ENCODE measurements around the gene CDPF1.

The CDPF1 gene

DNA sequence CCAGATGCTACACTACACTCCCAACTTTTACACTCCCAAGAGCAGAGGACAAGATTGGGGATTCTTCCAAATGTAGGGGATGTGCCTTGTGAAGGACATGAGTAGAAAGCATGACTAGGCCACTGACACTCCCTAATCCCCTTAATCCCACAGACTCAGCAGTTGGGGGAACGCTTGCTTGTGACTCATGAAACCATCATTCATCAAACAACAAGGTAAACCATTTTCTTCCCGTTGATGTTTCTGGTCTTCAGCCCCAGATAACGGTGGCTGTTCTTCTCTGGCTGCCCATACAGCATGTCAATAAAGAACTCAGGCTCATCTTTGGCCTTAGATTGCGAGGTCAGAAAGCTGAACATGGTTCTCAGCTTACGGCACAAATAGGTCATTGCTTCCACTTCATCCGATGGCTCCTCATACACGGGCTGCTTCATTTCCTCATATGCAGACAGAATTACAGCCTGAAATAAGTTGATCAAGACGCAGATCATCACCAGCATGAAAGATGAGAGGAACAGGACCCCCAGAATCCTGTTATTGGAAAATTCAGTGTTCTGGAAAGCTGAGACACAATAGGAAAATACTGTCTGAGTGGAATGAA is 6.4 kb upstream of the CDPF1 start:
- DNase-seq: no peak

DNA sequence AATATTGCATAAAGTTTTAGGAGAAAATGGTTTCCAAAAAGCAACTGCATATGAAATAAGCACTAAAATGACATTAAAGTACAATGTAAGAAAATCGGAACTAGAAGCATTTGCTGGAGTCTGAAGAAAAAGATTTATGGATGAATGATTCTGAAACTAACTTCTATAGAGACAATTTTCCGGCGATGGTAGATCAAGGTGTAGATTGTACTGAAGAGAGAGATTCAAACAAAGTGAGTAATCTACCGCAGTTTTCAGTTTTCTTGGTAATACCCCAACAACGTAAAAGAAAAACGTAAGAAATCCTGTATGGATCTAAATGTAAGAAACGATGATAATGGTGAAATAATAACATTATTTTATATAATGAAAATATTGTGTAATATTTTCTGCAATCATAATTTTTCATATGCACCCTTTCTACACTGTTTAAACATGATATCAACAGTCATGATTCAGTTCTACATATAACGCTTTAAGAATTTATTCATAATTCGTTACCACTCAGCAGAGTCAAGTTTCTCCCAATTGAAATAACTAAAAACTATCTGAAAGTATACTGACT is 1.8 kb upstream of the CDPF1 start:
- no peak for DNase-seq

GRCh38 chr22:46251266-46251665 is 1.2 kb upstream of the CDPF1 start:
- no peak for DNase-seq

- no peak for DNase-seq
These were observed 661 bp upstream of the CDPF1 start for GRCh38 chr22:46250783-46251125.

- no peak for DNase-seq
These were observed 2.6 kb downstream of the CDPF1 start for GRCh38 chr22:46247443-46247975.

- DNase-seq: no peak
These were observed 3.9 kb downstream of the CDPF1 start for GRCh38 chr22:46246178-46246577.

DNA sequence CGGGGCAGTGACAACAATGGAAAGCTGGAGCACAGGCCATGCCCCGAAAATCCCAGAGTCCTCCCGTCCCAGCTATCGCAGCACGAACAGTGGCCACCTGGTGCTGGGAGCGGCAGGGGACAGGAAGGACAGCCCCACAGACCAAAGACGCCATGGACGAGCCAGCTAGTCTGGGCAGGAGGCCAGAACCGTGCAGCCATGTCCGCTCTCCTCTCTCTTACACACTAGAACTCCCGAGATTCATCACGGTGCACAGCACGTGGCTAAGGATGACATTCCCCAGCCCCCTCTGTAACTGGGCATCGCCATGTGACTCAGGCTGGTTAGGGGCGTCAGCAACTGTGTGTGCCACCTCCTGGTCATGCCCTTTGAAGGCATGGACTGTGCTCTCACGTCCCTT is 4.6 kb downstream of the CDPF1 start:
- DNase-seq: no peak

DNA sequence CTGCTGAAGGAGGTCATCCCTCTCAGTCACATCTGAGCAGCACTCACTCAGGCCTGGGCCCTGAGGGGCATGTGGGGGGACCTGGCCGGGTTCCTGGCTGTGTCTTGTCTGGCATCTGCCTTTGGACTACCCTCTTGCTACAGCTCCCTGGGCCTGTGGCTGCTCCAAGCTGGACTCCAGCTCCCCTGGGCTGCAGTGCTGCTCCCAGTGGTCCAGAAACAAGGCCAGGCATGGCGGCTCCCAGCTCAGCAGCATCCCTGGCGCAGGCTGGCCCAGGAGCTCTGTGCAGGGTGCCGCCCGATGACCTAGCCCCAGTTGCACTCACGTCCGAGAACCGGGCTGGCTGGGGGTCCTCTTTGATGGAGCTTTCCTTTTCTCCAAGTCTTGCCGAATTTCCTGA is 5.3 kb downstream of the CDPF1 start:
- no peak for DNase-seq

- DNase-seq: no peak
These were observed 8.0 kb downstream of the CDPF1 start for GRCh38 chr22:46242076-46242475.

DNA sequence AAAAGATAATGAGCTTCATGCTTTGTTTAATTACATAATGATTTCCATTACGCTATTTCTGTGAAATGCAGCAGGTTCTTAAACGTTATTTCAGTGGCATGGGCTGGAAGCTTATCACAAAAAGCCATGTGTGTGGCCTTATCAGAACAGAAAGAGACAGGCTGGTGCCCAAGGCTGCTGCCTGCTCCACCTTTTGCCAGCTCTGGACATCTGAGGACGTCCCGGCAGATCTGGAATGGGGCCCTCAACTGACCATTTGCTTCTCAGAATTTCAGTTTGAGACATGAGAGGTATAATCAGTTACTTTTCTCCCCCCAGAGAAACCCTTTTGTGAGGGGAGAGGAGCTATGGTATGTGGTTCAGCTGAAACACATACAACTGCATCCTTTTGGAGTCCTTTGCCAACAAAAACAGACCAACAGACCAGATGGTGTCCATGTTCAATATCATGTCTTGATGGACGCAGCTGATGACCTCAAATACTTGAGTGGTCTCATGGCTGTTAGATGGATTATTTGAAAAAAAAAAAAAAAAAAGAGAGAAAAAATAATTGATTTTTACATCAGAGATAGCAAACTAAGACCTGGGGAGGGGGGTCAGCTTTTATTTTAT is 8.6 kb downstream of the CDPF1 start:
- DNase-seq: no peak

GRCh38 chr22:46240907-46241306 is 9.2 kb downstream of the CDPF1 start:
- DNase-seq: no peak

DNA sequence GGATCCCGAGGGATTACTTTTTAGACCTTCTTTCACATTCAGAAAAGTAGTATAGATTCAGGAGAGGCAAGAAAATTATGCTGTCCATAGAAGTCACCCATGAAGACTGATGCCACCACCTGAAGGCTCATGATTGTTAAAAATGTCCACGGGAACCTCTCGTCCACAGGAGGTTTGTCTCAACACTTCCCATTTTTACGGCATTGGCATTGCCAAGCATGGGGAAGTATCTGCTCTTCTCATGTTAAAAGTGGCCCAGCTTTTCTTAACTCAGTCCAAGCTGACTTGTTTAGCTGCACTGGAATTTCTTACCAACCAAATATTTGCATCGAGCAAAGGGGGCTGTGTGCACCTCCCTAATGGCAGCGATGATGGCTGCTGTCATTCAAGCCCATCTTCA is 9.6 kb downstream of the CDPF1 start:
- DNase-seq: no peak

DNA sequence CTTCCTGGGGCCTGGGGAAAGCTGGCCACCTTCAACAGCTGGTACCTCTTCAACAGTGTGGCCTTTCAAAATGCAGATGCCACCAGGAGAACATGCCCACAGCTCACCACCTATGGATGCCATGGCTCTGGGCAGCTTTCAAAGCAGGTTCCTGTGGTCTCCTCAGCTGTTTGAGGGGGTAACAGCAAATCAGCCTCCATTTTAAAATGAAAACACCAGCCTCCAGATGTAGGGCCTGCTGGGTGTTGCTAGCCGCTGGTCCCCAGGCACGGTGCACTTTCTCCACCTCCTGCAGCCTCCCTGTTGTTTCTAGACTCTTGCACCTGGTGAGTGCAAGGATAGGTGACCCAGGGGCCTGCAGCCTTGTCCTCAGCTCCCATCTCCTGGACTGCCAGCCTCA is 10.0 kb downstream of the CDPF1 start:
- no peak for DNase-seq

- DNase-seq: no peak
These were observed 10.6 kb downstream of the CDPF1 start for GRCh38 chr22:46239261-46240048.

DNA sequence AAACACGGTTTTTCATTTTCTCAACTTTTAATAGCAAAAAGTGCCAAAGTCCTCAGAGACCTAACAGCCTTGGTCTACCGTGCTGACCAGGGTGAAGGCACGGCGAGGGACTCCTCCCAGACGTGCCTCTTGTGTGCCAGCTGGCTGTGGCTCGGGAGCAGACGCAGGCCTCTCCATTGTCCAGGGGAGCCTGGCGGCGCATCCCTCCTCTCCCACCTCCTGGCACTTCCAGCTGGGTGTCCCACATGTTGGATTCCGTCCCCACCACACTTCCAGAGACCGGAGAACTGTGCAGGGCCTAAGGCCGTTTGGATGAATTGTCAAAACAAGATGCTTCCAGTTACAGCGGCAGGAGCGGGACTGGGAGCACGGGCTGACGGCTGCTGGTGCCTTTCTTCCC is 11.6 kb downstream of the CDPF1 start:
- no peak for DNase-seq

- no peak for DNase-seq
These were observed 12.5 kb downstream of the CDPF1 start for GRCh38 chr22:46237453-46238124.

DNA sequence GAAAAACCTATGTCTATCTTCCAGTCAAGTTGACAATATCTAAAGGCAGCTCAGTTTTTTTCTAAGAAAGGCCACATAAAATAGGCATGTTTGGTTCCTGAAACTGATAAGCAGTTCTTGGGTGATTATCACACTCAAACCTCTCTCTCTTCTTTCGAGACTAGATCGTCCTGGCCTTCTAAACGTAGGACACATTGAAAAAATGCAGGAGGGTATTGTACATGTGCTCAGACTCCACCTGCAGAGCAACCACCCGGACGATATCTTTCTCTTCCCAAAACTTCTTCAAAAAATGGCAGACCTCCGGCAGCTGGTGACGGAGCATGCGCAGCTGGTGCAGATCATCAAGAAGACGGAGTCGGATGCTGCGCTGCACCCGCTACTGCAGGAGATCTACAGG is 15.1 kb downstream of the CDPF1 start:
- DNase-seq: no peak

DNA sequence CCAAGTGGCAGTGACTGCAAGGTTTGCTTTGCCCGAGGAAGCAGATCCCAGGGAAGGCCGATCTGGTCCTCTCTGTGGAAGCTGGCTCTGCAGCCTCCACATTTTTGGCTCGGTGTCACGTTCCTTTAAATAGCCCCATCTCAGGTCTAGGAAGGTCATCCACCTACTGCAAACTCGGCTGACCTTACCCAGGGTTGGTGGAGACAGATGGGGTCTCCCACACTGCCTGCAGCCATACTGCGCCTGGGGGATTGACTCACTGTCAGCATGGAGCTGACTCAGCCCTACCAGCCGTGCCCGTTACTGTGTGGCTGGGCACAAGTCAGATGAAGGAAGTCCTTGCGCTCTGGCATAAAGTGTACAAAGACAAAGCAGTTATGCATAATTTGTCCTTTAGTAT is 16.9 kb downstream of the CDPF1 start:
- no peak for DNase-seq

GRCh38 chr22:46230262-46230901 is 19.7 kb downstream of the CDPF1 start:
- no peak for DNase-seq

DNA sequence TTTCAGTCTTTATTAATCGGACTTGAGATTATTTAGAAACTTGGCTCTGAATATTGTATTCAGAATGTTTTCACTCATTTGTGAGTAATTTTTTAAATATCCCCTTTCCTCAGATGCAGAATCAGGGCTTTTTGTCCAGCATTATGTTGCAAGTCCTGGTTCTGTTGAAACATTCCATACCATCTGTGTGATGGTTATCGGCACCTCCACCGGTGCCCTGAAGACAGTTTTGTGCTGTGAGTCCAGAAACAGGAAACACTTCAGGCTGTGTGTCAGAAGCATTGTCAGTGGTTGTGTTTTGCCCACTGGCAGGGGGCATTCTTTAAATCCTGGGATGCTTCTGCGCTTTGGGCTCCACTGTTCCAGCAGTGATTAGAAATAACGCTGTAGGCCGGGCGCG is 20.4 kb downstream of the CDPF1 start:
- DNase-seq: no peak

DNA sequence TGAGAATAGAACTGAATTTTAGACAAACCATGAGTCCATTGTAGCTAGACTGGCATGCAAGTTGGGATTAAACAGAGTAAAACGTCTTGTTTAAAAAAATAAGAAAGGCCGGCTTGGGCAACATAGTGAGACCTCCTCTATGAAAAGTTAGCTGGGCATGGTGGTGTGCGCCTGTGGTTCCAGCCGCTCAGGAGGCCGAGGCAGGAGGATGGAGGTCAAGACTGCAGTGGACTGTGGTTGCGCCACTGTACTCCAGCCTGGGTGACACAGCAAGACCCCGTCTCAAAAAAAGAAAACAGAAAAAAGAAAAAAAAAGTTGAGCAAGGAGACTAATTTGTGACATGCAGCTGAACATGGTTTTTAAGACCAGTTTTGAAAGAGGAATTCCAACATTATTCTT is 23.5 kb downstream of the CDPF1 start:
- no peak for DNase-seq

GRCh38 chr22:46225631-46226030 is 24.5 kb downstream of the CDPF1 start:
- DNase-seq: no peak

DNA sequence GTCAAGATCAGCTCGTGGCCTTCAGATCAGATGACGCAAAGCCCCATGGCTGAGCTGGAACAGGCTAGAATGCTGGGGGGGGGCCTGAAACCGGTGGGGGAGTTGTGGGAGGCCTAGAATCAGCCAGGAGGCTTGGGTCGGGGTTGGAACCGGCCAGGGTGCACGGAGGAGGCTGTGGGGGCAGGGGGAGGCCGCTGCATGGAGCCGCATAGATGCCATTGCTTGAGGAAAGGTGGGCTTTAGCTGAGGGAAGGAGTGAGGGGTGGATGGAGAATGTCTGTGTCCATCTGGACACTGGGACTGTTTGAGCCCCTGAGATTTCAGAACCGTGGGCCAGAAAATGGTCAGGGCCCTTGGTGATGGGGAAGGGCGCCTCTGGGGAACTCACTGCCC is 25.2 kb downstream of the CDPF1 start:
- DNase-seq: no peak

All from activated gamma-delta T cell treated with Interleukin-2 at 50 U/mL for 16 hours (primary cell).